Type B pancreatic cell (in vitro differentiated cells): ENCODE measurements around the gene ANKLE2. TPM values are rescaled to one million over a fixed set of nuclear protein-coding genes. Genes with fewer than 3 reads are reported as not detected.

ENCODE experiments used
- DNase-seq: peaks from one replicate; pipeline ENCODE4 v3.0.0; 2021; ENCODE audit warnings: mixed read lengths; ENCODE audit not compliant: unreplicated experiment; ENCODE audit errors: extremely low spot score
- H3K27ac Mint-ChIP-seq: 2 replicates; pipeline ENCODE4 v1.8.0; 2021; ENCODE audit warnings: mild to moderate bottlenecking, mixed read lengths
- H3K27me3 Mint-ChIP-seq: 2 replicates; pipeline ENCODE4 v1.8.0; 2021; ENCODE audit warnings: mixed read lengths
- H3K36me3 Mint-ChIP-seq: 2 replicates; pipeline ENCODE4 v1.8.0; 2021; ENCODE audit warnings: mixed read lengths
- H3K4me1 Mint-ChIP-seq: one replicate; pipeline ENCODE4 v1.8.0; 2021; ENCODE audit warnings: mixed read lengths; ENCODE audit not compliant: unreplicated experiment
- H3K4me3 Mint-ChIP-seq: 2 replicates; pipeline ENCODE4 v1.8.0; 2021; ENCODE audit warnings: mild to moderate bottlenecking, mixed read lengths
- H3K9me3 Mint-ChIP-seq: 2 replicates; pipeline ENCODE4 v1.8.0; 2021; ENCODE audit warnings: mixed read lengths
- total RNA-seq: library from RNA; stranded (reverse); gene quantifications from 2 replicates; pipeline ENCODE4 v1.2.1, GENCODE V29; 2021; ENCODE audit warnings: low replicate concordance
- TF ChIP-seq, protein P1 (sequence below): fragments of 200-600 bp; sonication (generic); conservative IDR thresholded peaks from 2 replicates; pipeline ENCODE4 v1.5.0; 2021; ENCODE audit warnings: antibody characterized with exemption, mild to moderate bottlenecking

ANKLE2 gene
- total RNA-seq, 1 donor from 2014 or later: 75.9 TPM

DNA sequence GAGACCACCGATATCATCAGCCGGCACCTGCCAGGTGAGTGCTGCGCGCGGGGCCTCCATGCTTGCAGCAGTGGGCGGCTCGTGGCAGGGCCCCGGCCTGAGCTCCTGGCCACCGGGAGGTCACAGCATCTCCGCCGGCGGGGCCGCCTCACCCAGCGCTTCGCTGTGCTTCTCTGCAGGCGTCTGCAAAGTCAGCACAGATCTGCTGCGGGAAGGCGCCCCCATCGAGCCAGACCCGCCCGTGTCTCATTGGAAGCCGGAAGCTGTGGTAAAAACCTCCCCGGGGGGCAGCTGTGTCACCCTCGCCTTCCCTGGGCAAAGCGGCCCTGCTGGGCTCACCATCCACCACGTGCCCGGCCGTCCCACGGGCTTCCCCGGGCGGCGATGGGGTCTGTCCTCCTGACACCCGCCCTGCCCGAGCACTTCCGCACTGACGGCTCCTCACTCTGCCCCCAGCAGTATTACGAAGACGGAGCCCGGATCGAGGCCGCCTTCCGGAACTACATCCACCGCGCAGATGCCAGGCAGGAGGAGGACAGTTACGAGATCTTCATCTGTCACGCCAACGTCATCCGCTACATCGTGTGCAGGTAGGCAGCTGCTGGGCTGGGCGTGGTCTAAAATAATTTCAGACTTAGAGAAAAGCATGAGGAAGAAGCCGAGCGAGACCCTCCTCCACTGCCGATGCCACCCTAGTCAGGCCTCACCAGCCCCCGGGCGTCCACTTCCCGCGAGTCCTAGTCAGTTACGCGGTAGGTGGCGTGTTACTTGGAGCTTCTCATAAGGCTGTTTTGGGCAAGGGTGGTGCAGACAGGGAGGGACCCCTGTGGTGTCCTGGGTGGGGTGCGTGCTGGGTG is 43.9 kb downstream of the ANKLE2 start:
- H3K9me3 Mint-ChIP-seq: no peaks in the 10 kb centered on the region
- no peaks in the 10 kb centered on the region for H3K27me3 Mint-ChIP-seq
- no peak overlapping the region for H3K4me3 Mint-ChIP-seq
- DNase-seq: no peak
- H3K4me1 Mint-ChIP-seq: no peaks in the 10 kb centered on the region
- no peak overlapping the region for H3K27ac Mint-ChIP-seq
- H3K36me3 Mint-ChIP-seq: peaks cover 3% of the 10 kb centered on the region
- TF ChIP-seq, protein P1, sequence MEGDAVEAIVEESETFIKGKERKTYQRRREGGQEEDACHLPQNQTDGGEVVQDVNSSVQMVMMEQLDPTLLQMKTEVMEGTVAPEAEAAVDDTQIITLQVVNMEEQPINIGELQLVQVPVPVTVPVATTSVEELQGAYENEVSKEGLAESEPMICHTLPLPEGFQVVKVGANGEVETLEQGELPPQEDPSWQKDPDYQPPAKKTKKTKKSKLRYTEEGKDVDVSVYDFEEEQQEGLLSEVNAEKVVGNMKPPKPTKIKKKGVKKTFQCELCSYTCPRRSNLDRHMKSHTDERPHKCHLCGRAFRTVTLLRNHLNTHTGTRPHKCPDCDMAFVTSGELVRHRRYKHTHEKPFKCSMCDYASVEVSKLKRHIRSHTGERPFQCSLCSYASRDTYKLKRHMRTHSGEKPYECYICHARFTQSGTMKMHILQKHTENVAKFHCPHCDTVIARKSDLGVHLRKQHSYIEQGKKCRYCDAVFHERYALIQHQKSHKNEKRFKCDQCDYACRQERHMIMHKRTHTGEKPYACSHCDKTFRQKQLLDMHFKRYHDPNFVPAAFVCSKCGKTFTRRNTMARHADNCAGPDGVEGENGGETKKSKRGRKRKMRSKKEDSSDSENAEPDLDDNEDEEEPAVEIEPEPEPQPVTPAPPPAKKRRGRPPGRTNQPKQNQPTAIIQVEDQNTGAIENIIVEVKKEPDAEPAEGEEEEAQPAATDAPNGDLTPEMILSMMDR: no peak

DNA sequence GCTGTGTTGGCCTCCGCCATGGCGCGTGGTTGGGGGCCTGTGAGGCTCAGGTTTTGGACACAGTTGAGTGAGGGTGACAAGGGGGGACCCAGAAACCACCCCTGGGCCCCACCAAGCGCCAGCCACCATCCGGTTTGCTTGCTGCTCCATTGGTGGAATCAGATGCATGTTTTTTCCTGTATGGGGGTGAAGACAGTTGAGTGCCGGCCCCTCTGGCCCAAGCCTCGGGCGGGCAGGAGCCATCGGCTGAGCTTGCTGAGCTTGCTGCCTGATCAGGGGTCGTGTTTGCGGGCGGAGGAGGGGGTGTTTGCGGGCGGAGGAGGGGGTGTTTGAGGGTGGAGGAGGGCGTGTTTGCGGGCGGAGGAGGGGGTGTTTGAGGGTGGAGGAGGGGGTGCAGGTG is 44.6 kb downstream of the ANKLE2 start:
- H3K27ac Mint-ChIP-seq: no peak overlapping the region
- no peaks in the 10 kb centered on the region for H3K27me3 Mint-ChIP-seq
- TF ChIP-seq, protein P1: no peak
- H3K4me1 Mint-ChIP-seq: no peaks in the 10 kb centered on the region
- peaks cover 3% of the 10 kb centered on the region for H3K36me3 Mint-ChIP-seq
- H3K4me3 Mint-ChIP-seq: no peak overlapping the region
- H3K9me3 Mint-ChIP-seq: no peaks in the 10 kb centered on the region
- no peak for DNase-seq

DNA sequence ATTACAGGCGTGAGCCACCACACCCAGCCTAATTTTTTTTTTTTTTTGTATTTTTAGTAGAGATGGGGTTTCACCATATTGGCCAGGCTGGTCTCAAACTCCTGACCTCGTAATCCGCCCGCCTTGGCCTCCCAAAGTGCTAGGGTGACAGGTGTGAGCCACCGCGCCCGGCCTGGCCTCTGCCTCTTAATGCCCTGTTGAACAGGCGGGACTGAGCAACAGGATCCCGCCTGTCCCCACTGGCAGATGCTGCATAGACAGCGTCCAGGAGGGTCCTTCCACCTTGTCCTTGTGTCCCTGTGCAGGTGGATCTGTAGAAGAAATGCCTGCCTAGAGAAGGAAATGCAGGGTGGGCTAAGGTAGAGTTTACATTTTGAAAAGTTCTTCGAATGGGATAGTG is 45.3 kb downstream of the ANKLE2 start:
- Mint-ChIP-seq H3K27me3 (no peaks in the 10 kb centered on the region), H3K4me3 (no peak overlapping the region), H3K4me1 (no peaks in the 10 kb centered on the region), H3K9me3 (no peaks in the 10 kb centered on the region), H3K36me3 (peaks cover 3% of the 10 kb centered on the region), H3K27ac (no peak overlapping the region)
- TF ChIP-seq, protein P1: no peak
- DNase-seq: no peak

DNA sequence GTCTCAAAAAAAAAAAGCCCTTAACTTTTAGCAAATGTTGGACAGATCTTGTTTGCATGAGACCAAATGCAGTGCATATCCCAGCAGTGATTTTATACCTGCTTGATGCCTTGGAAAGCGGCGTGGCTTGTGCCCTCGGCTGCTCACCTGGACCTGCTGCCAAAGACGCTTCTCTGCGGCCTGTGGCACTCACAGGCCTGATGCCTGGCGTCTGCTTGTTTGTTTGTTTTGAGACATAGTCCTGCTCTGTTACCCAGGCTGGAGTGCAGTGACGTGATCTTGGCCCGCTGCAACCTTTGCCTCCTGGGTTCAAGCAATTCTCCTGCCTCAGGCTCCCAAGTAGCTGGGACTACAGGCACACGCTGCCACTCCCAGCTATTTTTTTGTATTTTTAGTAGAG is 45.8 kb downstream of the ANKLE2 start:
- Mint-ChIP-seq H3K9me3 (no peaks in the 10 kb centered on the region), H3K36me3 (peaks cover 3% of the 10 kb centered on the region), H3K4me3 (no peak overlapping the region), H3K27ac (no peak overlapping the region), H3K27me3 (no peaks in the 10 kb centered on the region), H3K4me1 (no peaks in the 10 kb centered on the region)
- TF ChIP-seq, protein P1: no peak
- no peak for DNase-seq

DNA sequence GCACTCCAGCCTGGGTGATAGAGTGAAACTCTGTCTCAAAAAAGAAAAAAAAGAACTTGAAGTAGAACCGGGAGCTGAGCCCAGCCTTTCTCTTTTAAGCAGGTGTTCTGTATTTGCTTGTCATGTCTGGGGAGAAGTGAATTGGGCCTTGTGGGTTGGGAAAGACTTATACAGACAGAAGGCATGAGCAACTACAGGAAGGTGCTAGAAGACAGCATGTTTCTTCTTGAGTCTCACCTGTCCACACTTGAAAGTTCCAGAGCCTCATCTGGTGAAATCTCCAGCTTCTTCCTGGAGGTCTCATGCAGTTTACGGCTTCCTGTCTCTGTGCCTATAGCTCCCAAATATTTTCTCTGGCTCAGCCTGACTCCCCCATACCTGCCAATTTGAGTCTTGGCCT is 48.5 kb downstream of the ANKLE2 start:
- no peak for DNase-seq
- Mint-ChIP-seq H3K36me3 (peaks cover 7% of the 10 kb centered on the region), H3K9me3 (no peaks in the 10 kb centered on the region), H3K27me3 (no peaks in the 10 kb centered on the region), H3K27ac (no peak overlapping the region), H3K4me1 (peaks cover 5% of the 10 kb centered on the region), H3K4me3 (peak overlapping the region; percentile 61)
- TF ChIP-seq, protein P1: no peak
